Adrenal gland (tissue), 5 donors: ENCODE data around the gene ORC5.

ENCODE experiments used
- CTCF ChIP-seq, 6 experiments: fragments of 450-650 bp in 4 of 6; fragments of 200-600 bp in 2 of 6; sonication (generic) in 1 of 6; IDR thresholded peaks; 1 replicate in 5 of 6; 2 replicates in 1 of 6; pipeline versions ENCODE4 v1.5.1 to v1.8.0; 2016 to 2021; ENCODE audit warnings: antibody characterized with exemption in 6 of 6, mild to moderate bottlenecking in 2 of 6, moderate library complexity in 1 of 6
- POLR2A ChIP-seq, 2 donors: fragments of 450-650 bp; IDR thresholded peaks; one replicate each; pipeline ENCODE4 v1.6.1; 2017; ENCODE audit warnings: antibody characterized with exemption in 2 of 2, mild to moderate bottlenecking in 2 of 2, moderate library complexity in 1 of 2
- donor health status: DM: no; HTN: no; CAD: no.

- TF ChIP-seq CTCF (IDR thresholded peaks at IDR 0.05) = no peak
- TF ChIP-seq POLR2A (IDR thresholded peaks at IDR 0.05) = no peak
These were observed 17.6 kb upstream of the ORC5 start for GRCh38 chr7:104225451-104225850.
